ENCODE results near the gene PTPRH. TPM values are rescaled to one million over a fixed set of nuclear protein-coding genes. Genes with fewer than 3 reads are reported as not detected.

PTPRH gene
- total RNA-seq, 4 donors from 2014 or later = 0.57 to 2.0 (median 1.3) TPM

- WGBS, 2 donors = 14 to 28% methylated on average over 2 to 4 of the region's 9 CpGs
- TF ChIP-seq POLR2A (IDR thresholded peaks at IDR 0.05) (no peak), CTCF (IDR thresholded peaks at IDR 0.05) (no peak)
- Histone ChIP-seq H3K36me3 (no peaks in the 10 kb centered on the region), H3K4me3 (no peak overlapping the region), H3K4me1 (peaks cover 7 to 18% (median 12%) of the 10 kb centered on the region in 3 donors), H3K9me3 (no peaks in the 10 kb centered on the region), H3K27me3 (peaks cover 0 to 80% (median 13%) of the 10 kb centered on the region in 4 donors), H3K27ac (no peak overlapping the region)
- DNase-seq = no peak
- intact Hi-C loops (cut with DNase I) = no loop called here
Measured at GRCh38 chr19:55147545-55148251, 61.6 kb downstream of the PTPRH start.

GRCh38 chr19:55146705-55147273 lies 62.5 kb downstream of the PTPRH start:
- no peaks in the 10 kb centered on the region for H3K36me3 ChIP-seq
- H3K9me3 ChIP-seq = no peaks in the 10 kb centered on the region
- intact Hi-C loops (cut with DNase I) = no loop called here
- TF ChIP-seq POLR2A (IDR thresholded peaks at IDR 0.05) (no peak), CTCF (IDR thresholded peaks at IDR 0.05) (no peak)
- H3K27ac ChIP-seq = peak overlapping the region in 1 of 4 donors; percentile 17
- DNase-seq = no peak
- peaks cover 7 to 18% (median 12%) of the 10 kb centered on the region in 3 donors for H3K4me1 ChIP-seq
- H3K4me3 ChIP-seq = peak overlapping the region; percentile 11 to 61 (median 40)
- WGBS, 2 donors = 7% methylated on average over 3 of the region's 27 CpGs; no CpG with 5 or more reads in 1 of the 2 donors
- peaks cover 0 to 90% (median 13%) of the 10 kb centered on the region in 4 donors for H3K27me3 ChIP-seq

- intact Hi-C loops (cut with DNase I) = no loop called here
- H3K4me3 ChIP-seq = peak overlapping the region; percentile 11 to 61 (median 40)
- TF ChIP-seq POLR2A (IDR thresholded peaks at IDR 0.05) = no peak
- TF ChIP-seq CTCF (IDR thresholded peaks at IDR 0.05) = peak in 5 of 6 experiments; percentile 15 to 55 (median 47)
- H3K4me1 ChIP-seq = peaks cover 7 to 22% (median 12%) of the 10 kb centered on the region in 3 donors
- no peaks in the 10 kb centered on the region for H3K36me3 ChIP-seq
- peaks cover 0 to 96% (median 13%) of the 10 kb centered on the region in 4 donors for H3K27me3 ChIP-seq
- peak overlapping the region in 1 of 4 donors; percentile 17 for H3K27ac ChIP-seq
- H3K9me3 ChIP-seq = no peaks in the 10 kb centered on the region
- 0% methylated on average over 2 of the region's 41 CpGs; no CpG with 5 or more reads in 1 of the 2 donors for WGBS, 2 donors
- no peak for DNase-seq
Measured at GRCh38 chr19:55146078-55146704, 63.1 kb downstream of the PTPRH start.

GRCh38 chr19:55145232-55145631 lies 64.1 kb downstream of the PTPRH start:
- no peak for DNase-seq
- H3K4me3 ChIP-seq = no peak overlapping the region
- H3K9me3 ChIP-seq = no peaks in the 10 kb centered on the region
- TF ChIP-seq CTCF (IDR thresholded peaks at IDR 0.05) (no peak), POLR2A (IDR thresholded peaks at IDR 0.05) (no peak)
- H3K4me1 ChIP-seq = peaks cover 7 to 25% (median 12%) of the 10 kb centered on the region in 3 donors
- H3K36me3 ChIP-seq = no peaks in the 10 kb centered on the region
- H3K27ac ChIP-seq = no peak overlapping the region
- intact Hi-C loops (cut with DNase I) = no loop called here
- peaks cover 0 to 99% (median 13%) of the 10 kb centered on the region in 4 donors for H3K27me3 ChIP-seq
- 26 to 27% methylated on average over 3 of the region's 3 CpGs for WGBS, 2 donors

- Histone ChIP-seq H3K36me3 (no peaks in the 10 kb centered on the region), H3K4me3 (no peak overlapping the region), H3K9me3 (no peaks in the 10 kb centered on the region), H3K27me3 (peaks cover 0 to 98% (median 11%) of the 10 kb centered on the region in 4 donors), H3K4me1 (peaks cover 7 to 21% (median 10%) of the 10 kb centered on the region in 3 donors), H3K27ac (no peak overlapping the region)
- no peak for DNase-seq
- intact Hi-C loops (cut with DNase I) = no loop called here
- whole genome bisulfite sequencing, 2 donors = 19 to 45% methylated on average over 10 to 13 of the region's 21 CpGs
- no peak for TF ChIP-seq POLR2A (IDR thresholded peaks at IDR 0.05)
- TF ChIP-seq CTCF (IDR thresholded peaks at IDR 0.05) = no peak
Measured at GRCh38 chr19:55141696-55142095, 67.6 kb downstream of the PTPRH start.
